ENCODE data around the gene PCDH15. TPM values are rescaled to one million over a fixed set of nuclear protein-coding genes. Genes with fewer than 3 reads are reported as not detected.

Gene PCDH15
- total RNA-seq, 1 donor from 2014 or later: 0.52 TPM

DNA sequence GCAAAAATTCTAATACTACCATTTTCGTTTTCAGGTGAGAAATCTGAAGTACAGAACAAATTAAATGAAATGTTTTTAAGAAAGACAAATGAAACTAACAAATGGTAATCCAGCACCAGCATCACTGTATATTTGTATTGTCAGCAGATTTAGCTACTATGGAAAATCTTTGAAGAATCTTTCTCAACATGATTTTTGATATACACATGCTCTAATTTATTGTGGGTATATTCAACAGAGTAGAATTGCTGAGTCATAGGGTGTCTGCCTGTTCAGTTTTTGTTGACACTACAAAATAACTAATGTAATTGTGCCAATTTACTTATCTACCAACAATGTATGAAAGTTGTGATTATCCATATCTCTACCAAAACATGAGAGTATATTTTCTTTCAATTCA is 437.6 kb downstream of the PCDH15 start:
- Histone ChIP-seq H3K4me3 (ENCODE audit: low read length in 3 of 3) (no peak overlapping the region), H3K4me1 (ENCODE audit: control insufficient read depth in 3 of 3, insufficient read depth in 3 of 3, low read length in 3 of 3) (no peaks in the 10 kb centered on the region), H3K36me3 (ENCODE audit: control insufficient read depth in 3 of 3, insufficient read depth in 3 of 3, low read length in 3 of 3) (no peaks in the 10 kb centered on the region), H3K9ac (ENCODE audit: low read depth in 1 of 3, low read length in 3 of 3) (no peak overlapping the region), H3K9me3 (ENCODE audit: control insufficient read depth in 3 of 3, low read length in 3 of 3) (no peaks in the 10 kb centered on the region), H3K27ac (ENCODE audit: low read depth, low read length) (no peak overlapping the region), H3K27me3 (ENCODE audit: control insufficient read depth in 3 of 3, insufficient read depth in 3 of 3, low read length in 3 of 3) (no peaks in the 10 kb centered on the region)

- Histone ChIP-seq H3K4me1 (ENCODE audit: control insufficient read depth in 3 of 3, insufficient read depth in 3 of 3, low read length in 3 of 3) (no peaks in the 10 kb centered on the region), H3K36me3 (ENCODE audit: control insufficient read depth in 3 of 3, insufficient read depth in 3 of 3, low read length in 3 of 3) (no peaks in the 10 kb centered on the region), H3K4me3 (ENCODE audit: low read length in 3 of 3) (no peak overlapping the region), H3K9me3 (ENCODE audit: control insufficient read depth in 3 of 3, low read length in 3 of 3) (peaks cover 0 to 4% (median 2%) of the 10 kb centered on the region in 3 donors), H3K27me3 (ENCODE audit: control insufficient read depth in 3 of 3, insufficient read depth in 3 of 3, low read length in 3 of 3) (no peaks in the 10 kb centered on the region), H3K9ac (ENCODE audit: low read depth in 1 of 3, low read length in 3 of 3) (no peak overlapping the region), H3K27ac (ENCODE audit: low read depth, low read length) (no peak overlapping the region)
These were observed 459.0 kb downstream of the PCDH15 start for GRCh38 chr10:54342058-54342457.

DNA sequence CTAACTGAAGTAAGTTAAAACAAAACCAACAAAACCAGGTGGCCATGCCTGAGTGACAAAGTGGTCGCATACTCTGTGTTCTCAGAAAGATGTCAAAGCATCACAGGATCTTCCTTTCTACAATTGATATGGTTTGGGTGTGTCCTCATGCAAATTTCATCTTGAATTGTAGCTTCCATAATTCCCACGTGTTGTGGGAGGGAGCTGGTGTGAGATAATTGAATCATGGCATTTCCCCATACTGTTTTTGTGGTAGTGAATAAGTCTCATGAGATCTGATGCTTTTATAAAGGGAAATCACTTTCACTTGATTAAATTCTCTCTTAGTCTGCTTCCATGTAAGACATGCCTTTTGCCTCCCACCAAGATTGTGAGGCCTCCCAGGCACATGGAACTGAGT is 465.7 kb downstream of the PCDH15 start:
- no peaks in the 10 kb centered on the region for H3K36me3 ChIP-seq (ENCODE audit: control insufficient read depth in 3 of 3, insufficient read depth in 3 of 3, low read length in 3 of 3)
- H3K27me3 ChIP-seq (ENCODE audit: control insufficient read depth in 3 of 3, insufficient read depth in 3 of 3, low read length in 3 of 3): no peaks in the 10 kb centered on the region
- no peak overlapping the region for H3K4me3 ChIP-seq (ENCODE audit: low read length in 3 of 3)
- H3K4me1 ChIP-seq (ENCODE audit: control insufficient read depth in 3 of 3, insufficient read depth in 3 of 3, low read length in 3 of 3): no peaks in the 10 kb centered on the region
- no peak overlapping the region for H3K9ac ChIP-seq (ENCODE audit: low read depth in 1 of 3, low read length in 3 of 3)
- peaks cover 0 to 2% (median 0%) of the 10 kb centered on the region in 3 donors for H3K9me3 ChIP-seq (ENCODE audit: control insufficient read depth in 3 of 3, low read length in 3 of 3)
- no peak overlapping the region for H3K27ac ChIP-seq (ENCODE audit: low read depth, low read length)

GRCh38 chr10:54319341-54319740 is 481.7 kb downstream of the PCDH15 start:
- Histone ChIP-seq H3K27ac (ENCODE audit: low read depth, low read length) (no peak overlapping the region), H3K4me3 (ENCODE audit: low read length in 3 of 3) (no peak overlapping the region), H3K9ac (ENCODE audit: low read depth in 1 of 3, low read length in 3 of 3) (no peak overlapping the region), H3K27me3 (ENCODE audit: control insufficient read depth in 3 of 3, insufficient read depth in 3 of 3, low read length in 3 of 3) (no peaks in the 10 kb centered on the region), H3K36me3 (ENCODE audit: control insufficient read depth in 3 of 3, insufficient read depth in 3 of 3, low read length in 3 of 3) (no peaks in the 10 kb centered on the region), H3K9me3 (ENCODE audit: control insufficient read depth in 3 of 3, low read length in 3 of 3) (no peaks in the 10 kb centered on the region), H3K4me1 (ENCODE audit: control insufficient read depth in 3 of 3, insufficient read depth in 3 of 3, low read length in 3 of 3) (no peaks in the 10 kb centered on the region)

DNA sequence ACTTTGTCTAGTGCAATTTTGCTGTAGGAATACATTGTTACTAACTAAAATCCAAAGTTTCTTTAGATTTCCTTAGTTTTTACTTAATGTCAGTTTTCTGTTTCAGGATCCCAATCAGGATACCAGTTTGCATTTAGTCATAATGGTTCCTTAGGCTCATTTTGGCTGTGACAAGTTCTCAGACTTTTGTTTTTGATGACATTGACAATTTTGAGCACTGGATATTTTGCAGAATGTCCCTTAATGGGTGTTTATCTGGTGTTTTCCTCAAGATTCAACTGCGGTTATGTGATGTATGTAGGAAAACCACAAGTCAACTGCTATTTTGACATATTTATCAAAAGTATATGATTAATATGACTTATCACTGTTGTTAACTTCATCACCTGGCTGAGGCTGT is 482.6 kb downstream of the PCDH15 start:
- H3K4me3 ChIP-seq (ENCODE audit: low read length in 3 of 3): no peak overlapping the region
- H3K9me3 ChIP-seq (ENCODE audit: control insufficient read depth in 3 of 3, low read length in 3 of 3): no peaks in the 10 kb centered on the region
- no peak overlapping the region for H3K9ac ChIP-seq (ENCODE audit: low read depth in 1 of 3, low read length in 3 of 3)
- H3K36me3 ChIP-seq (ENCODE audit: control insufficient read depth in 3 of 3, insufficient read depth in 3 of 3, low read length in 3 of 3): no peaks in the 10 kb centered on the region
- no peaks in the 10 kb centered on the region for H3K27me3 ChIP-seq (ENCODE audit: control insufficient read depth in 3 of 3, insufficient read depth in 3 of 3, low read length in 3 of 3)
- no peaks in the 10 kb centered on the region for H3K4me1 ChIP-seq (ENCODE audit: control insufficient read depth in 3 of 3, insufficient read depth in 3 of 3, low read length in 3 of 3)
- no peak overlapping the region for H3K27ac ChIP-seq (ENCODE audit: low read depth, low read length)

DNA sequence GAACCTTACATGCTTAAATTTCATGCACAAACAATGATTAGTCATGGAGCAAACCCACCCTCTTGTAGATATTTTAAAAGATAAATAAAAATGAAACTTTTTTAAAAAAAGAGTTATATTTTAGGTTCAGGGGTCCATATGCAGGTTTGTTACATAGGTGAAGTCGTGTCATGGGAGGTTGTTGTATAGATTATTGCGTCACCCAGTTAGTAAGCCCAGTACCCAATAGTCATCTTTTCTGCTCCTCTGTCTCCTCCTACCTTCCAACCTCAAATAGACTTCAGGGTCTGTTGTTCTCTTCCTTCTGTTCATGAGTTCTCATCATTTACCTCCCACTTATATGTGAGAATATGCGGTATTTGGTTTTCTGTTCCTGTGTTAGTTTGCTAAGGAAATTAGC is 486.6 kb downstream of the PCDH15 start:
- no peak overlapping the region for H3K4me3 ChIP-seq (ENCODE audit: low read length in 3 of 3)
- no peak overlapping the region for H3K27ac ChIP-seq (ENCODE audit: low read depth, low read length)
- H3K27me3 ChIP-seq (ENCODE audit: control insufficient read depth in 3 of 3, insufficient read depth in 3 of 3, low read length in 3 of 3): no peaks in the 10 kb centered on the region
- no peaks in the 10 kb centered on the region for H3K36me3 ChIP-seq (ENCODE audit: control insufficient read depth in 3 of 3, insufficient read depth in 3 of 3, low read length in 3 of 3)
- no peaks in the 10 kb centered on the region for H3K9me3 ChIP-seq (ENCODE audit: control insufficient read depth in 3 of 3, low read length in 3 of 3)
- H3K9ac ChIP-seq (ENCODE audit: low read depth in 1 of 3, low read length in 3 of 3): no peak overlapping the region
- no peaks in the 10 kb centered on the region for H3K4me1 ChIP-seq (ENCODE audit: control insufficient read depth in 3 of 3, insufficient read depth in 3 of 3, low read length in 3 of 3)

DNA sequence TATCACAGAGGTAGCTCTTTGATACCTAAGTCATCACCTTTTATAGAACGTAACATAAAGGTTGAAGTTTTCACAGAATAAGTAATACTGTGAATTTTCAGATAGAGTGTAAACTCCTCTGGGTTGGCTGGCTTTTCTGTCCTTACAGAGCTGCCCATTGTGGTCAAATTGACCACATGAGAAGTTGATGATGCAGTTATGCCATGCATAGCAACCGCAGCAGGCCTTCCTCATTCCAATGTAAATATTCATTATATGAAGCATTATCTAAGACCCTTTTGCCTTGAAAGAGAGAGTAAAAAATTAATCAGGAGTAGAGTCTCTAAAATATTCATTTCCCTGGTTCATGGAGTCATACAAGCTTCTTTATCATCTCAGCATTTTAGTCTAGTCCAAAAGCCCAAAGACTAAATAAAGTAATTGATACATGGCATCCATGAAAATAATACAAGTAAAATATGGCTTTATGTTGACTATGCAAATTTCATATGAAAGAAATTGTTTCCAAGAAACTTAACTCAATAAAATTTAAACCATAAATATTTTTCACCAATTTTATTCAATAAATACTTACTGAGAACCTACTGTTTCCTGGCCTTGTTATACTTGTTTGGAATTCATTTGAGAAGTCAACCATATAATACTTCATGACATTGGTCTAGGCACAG is 516.4 kb downstream of the PCDH15 start:
- H3K9ac ChIP-seq (ENCODE audit: low read depth in 1 of 3, low read length in 3 of 3): no peak overlapping the region
- no peaks in the 10 kb centered on the region for H3K27me3 ChIP-seq (ENCODE audit: control insufficient read depth in 3 of 3, insufficient read depth in 3 of 3, low read length in 3 of 3)
- no peak overlapping the region for H3K27ac ChIP-seq (ENCODE audit: low read depth, low read length)
- no peaks in the 10 kb centered on the region for H3K9me3 ChIP-seq (ENCODE audit: control insufficient read depth in 3 of 3, low read length in 3 of 3)
- no peaks in the 10 kb centered on the region for H3K4me1 ChIP-seq (ENCODE audit: control insufficient read depth in 3 of 3, insufficient read depth in 3 of 3, low read length in 3 of 3)
- no peak overlapping the region for H3K4me3 ChIP-seq (ENCODE audit: low read length in 3 of 3)
- H3K36me3 ChIP-seq (ENCODE audit: control insufficient read depth in 3 of 3, insufficient read depth in 3 of 3, low read length in 3 of 3): no peaks in the 10 kb centered on the region

DNA sequence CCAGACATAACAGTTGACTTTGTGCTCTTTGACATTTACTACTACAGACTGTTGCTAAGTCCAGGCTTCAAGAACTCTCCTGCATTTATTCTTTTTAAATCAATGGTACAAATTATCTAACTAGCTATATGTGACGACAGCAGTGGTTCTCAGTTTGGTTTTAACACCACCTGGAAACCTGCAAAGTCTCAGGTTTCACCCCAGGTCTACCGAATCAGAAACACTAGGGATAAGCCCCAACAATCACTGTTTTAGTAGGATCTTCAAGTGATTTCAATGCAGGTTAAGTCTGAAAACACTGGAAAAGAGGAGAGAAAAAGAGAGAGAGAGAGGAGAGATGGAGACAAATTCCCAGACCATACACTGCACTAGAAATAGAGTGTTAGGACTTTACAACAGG is 519.0 kb downstream of the PCDH15 start:
- H3K9ac ChIP-seq (ENCODE audit: low read depth in 1 of 3, low read length in 3 of 3): no peak overlapping the region
- no peaks in the 10 kb centered on the region for H3K36me3 ChIP-seq (ENCODE audit: control insufficient read depth in 3 of 3, insufficient read depth in 3 of 3, low read length in 3 of 3)
- H3K9me3 ChIP-seq (ENCODE audit: control insufficient read depth in 3 of 3, low read length in 3 of 3): no peaks in the 10 kb centered on the region
- H3K27ac ChIP-seq (ENCODE audit: low read depth, low read length): no peak overlapping the region
- H3K4me3 ChIP-seq (ENCODE audit: low read length in 3 of 3): no peak overlapping the region
- H3K4me1 ChIP-seq (ENCODE audit: control insufficient read depth in 3 of 3, insufficient read depth in 3 of 3, low read length in 3 of 3): no peaks in the 10 kb centered on the region
- H3K27me3 ChIP-seq (ENCODE audit: control insufficient read depth in 3 of 3, insufficient read depth in 3 of 3, low read length in 3 of 3): no peaks in the 10 kb centered on the region

- no peaks in the 10 kb centered on the region for H3K36me3 ChIP-seq (ENCODE audit: control insufficient read depth in 3 of 3, insufficient read depth in 3 of 3, low read length in 3 of 3)
- no peaks in the 10 kb centered on the region for H3K4me1 ChIP-seq (ENCODE audit: control insufficient read depth in 3 of 3, insufficient read depth in 3 of 3, low read length in 3 of 3)
- no peaks in the 10 kb centered on the region for H3K27me3 ChIP-seq (ENCODE audit: control insufficient read depth in 3 of 3, insufficient read depth in 3 of 3, low read length in 3 of 3)
- H3K27ac ChIP-seq (ENCODE audit: low read depth, low read length): no peak overlapping the region
- no peaks in the 10 kb centered on the region for H3K9me3 ChIP-seq (ENCODE audit: control insufficient read depth in 3 of 3, low read length in 3 of 3)
- no peak overlapping the region for H3K9ac ChIP-seq (ENCODE audit: low read depth in 1 of 3, low read length in 3 of 3)
- no peak overlapping the region for H3K4me3 ChIP-seq (ENCODE audit: low read length in 3 of 3)
These were observed 534.6 kb downstream of the PCDH15 start for GRCh38 chr10:54266395-54266794.

DNA sequence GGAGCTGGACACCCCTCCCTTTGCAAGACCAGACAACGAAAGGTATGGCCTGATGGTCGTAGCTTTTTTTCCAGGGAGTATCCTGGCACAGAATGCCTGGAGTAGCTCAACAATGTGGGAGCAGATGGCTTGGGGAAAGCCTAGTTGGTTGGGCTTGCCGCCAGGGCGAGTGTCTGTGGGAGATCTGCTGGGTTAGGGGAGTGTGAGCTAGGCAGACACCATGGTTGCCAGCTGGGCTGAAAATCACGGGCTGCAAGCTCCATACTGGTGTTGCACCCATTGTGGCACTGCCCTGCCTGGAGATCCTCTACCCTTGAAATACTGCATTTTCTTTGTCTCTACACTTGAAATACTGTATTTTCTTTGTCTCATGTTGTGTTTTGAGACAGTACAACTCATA is 538.3 kb downstream of the PCDH15 start:
- H3K4me1 ChIP-seq (ENCODE audit: control insufficient read depth in 3 of 3, insufficient read depth in 3 of 3, low read length in 3 of 3): no peaks in the 10 kb centered on the region

More for the DNA sequence above, 538.3 kb downstream of the PCDH15 start:
- Histone ChIP-seq H3K27ac (ENCODE audit: low read depth, low read length) (no peak overlapping the region), H3K9me3 (ENCODE audit: control insufficient read depth in 3 of 3, low read length in 3 of 3) (no peaks in the 10 kb centered on the region), H3K9ac (ENCODE audit: low read depth in 1 of 3, low read length in 3 of 3) (no peak overlapping the region), H3K27me3 (ENCODE audit: control insufficient read depth in 3 of 3, insufficient read depth in 3 of 3, low read length in 3 of 3) (no peaks in the 10 kb centered on the region), H3K4me3 (ENCODE audit: low read length in 3 of 3) (no peak overlapping the region), H3K36me3 (ENCODE audit: control insufficient read depth in 3 of 3, insufficient read depth in 3 of 3, low read length in 3 of 3) (no peaks in the 10 kb centered on the region)

All from skeletal muscle tissue (tissue), 4 donors.